ENCODE measurements around the gene IL17RE. TPM values are rescaled to one million over a fixed set of nuclear protein-coding genes. Genes with fewer than 3 reads are reported as not detected.

IL17RE gene, protein sequence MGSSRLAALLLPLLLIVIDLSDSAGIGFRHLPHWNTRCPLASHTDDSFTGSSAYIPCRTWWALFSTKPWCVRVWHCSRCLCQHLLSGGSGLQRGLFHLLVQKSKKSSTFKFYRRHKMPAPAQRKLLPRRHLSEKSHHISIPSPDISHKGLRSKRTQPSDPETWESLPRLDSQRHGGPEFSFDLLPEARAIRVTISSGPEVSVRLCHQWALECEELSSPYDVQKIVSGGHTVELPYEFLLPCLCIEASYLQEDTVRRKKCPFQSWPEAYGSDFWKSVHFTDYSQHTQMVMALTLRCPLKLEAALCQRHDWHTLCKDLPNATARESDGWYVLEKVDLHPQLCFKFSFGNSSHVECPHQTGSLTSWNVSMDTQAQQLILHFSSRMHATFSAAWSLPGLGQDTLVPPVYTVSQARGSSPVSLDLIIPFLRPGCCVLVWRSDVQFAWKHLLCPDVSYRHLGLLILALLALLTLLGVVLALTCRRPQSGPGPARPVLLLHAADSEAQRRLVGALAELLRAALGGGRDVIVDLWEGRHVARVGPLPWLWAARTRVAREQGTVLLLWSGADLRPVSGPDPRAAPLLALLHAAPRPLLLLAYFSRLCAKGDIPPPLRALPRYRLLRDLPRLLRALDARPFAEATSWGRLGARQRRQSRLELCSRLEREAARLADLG
- 16.6 and 19.3 TPM in 2 replicates for total RNA-seq

DNA sequence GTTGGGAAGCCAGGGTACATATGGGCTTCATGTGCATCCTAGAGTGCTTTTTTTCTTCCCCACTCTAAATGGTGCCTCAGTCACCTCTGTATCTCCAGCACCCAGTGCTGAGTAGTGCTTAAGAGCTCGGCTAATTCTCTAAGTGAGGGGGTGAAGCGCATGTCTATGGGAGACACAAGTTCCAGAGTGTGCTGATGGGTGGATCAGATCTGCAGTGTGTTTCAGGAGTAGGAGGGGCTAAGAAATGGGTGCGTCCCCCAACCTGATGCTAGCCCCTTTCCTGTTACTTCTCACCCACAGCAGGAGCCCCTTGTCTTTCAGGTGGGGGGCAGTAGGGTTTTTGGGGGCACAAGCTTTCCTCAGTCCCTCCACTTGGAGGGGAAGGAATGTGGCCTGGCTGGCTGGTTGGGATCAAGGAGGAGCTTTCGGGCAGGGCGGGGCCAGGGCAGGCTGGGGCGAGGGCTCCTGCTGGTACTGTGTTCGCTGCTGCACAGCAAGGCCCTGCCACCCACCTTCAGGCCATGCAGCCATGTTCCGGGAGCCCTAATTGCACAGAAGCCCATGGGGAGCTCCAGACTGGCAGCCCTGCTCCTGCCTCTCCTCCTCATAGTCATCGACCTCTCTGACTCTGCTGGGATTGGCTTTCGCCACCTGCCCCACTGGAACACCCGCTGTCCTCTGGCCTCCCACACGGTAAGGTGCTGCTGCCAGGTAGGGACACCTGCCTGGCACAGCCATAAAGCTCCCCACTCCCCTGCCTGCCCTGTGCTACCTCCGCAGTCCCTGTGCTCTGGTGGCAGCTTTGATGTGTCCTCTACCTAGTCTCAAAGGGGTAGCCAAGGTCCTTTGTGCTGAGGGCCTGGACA is at the start of gene IL17RE:
Gene IL17RE, plus strand, starts transcription at position 477 of the 866 bp plus-strand sequence. Its CDS starts 85 bp downstream, at position 562.

DNA sequence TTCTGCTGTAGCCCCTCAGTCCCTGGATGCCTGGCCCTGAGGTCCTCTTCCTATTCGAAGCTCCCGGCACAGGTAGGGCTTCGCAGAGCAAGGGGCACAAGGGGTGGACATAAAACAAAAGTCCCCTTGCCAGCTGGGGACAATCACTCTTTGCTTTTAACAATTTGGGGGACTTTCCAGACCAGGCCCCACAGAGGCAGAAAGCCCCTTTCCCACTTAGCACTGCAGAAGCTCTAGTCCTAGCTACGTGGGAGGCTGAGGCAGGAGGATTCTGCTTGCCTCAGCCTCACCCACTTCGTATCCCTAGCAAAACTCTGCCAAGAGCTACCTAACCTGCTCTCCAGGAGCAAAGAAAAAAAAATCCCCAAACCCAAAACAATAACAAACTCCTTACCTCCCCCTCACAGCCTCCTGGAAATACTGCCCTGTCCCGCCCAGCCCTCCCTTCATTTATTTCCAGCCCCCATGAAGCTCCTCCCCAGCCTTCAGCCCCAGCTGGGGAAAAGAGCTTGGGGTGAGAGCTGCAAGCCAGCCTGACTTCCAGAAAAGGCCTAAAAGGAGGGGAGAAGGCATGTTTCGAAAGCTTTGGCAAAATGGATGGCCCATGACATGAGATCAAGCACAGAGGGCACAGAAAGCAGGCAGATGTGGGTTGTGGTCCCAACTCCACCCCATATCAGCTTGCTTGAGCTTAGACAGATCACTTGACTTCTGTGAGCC is 22.7 kb upstream of the IL17RE start, which contains the start of gene CIDEC:
Gene CIDEC, minus strand, starts transcription at position 424 of the 720 bp plus-strand sequence. CDS start 1,767 bp downstream, outside the sequence.

DNA sequence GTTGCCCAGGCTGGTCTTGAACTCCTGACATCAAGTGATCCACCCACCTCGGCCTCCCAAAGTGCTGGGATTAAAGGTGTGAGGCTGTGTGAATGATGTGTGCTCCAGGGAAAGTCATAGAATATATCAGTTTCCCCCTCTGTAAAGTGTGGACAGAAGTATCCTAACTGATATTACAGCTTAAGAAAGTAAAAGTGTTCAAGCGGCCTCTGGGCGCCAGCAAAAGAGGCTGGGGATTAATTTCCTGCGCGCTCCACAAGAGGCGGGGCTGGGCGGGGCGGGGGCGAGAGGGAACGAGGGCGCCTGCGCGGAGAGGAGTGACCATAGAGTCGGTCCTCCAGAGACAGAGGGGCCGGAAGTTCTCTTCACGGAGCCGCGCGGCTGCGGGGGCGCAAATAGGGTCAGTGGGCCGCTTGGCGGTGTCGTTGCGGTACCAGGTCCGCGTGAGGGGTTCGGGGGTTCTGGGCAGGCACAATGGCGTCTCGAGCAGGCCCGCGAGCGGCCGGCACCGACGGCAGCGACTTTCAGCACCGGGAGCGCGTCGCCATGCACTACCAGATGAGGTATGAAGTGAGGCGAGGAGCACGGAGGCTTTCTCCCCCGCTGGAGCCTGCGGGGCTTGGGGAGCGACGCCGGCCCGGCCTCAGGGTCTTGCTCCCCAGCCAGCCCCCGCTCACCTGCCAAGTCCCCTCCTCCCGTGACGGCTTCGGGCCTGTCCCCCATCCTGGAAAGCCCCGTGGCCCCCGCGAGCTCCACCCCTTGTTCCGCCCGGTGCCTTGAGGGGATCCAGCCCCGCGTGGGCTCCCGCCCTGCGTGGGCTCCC is 12.2 kb upstream of the IL17RE start, which contains the start of gene JAGN1:
Gene JAGN1, plus strand, starts transcription at position 362 of the 823 bp plus-strand sequence. Its CDS starts 113 bp downstream, at position 475.

DNA sequence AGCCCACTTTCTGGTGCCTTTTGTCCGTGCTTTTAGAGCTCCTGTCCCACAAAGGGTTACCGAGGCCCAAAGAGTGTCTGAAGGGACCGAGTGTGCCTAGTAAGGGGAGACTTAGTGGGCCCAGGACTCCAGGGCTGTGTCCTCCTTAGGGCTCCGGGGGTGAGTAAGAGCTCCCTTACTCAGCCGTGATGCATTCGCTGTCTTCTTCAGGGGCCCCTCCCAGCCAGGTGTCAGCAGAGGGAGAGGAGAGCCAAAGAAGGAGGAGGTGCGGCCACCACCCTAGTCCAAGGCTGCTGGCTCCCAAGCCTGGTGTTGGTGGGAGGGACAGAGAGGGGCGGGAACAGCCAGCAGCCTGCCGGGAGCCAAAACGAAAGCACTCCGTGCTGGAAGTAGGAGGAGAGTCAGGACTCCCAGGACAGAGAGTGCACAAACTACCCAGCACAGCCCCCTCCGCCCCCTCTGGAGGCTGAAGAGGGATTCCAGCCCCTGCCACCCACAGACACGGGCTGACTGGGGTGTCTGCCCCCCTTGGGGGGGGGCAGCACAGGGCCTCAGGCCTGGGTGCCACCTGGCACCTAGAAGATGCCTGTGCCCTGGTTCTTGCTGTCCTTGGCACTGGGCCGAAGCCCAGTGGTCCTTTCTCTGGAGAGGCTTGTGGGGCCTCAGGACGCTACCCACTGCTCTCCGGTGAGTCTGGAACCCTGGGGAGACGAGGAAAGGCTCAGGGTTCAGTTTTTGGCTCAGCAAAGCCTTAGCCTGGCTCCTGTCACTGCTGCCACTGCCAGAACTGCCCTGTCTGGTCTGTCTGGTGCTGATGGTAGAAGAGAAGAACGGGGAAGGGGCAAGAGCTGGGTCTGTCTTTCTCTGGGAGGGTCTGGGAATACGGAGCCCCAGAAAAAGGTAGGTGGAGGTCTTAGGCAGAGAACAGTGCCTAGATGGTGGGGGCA is 14.4 kb downstream of the IL17RE start, which contains the start of gene IL17RC:
Gene IL17RC, plus strand, starts transcription at position 365 of the 947 bp plus-strand sequence. Its CDS starts 218 bp downstream, at position 583.

DNA sequence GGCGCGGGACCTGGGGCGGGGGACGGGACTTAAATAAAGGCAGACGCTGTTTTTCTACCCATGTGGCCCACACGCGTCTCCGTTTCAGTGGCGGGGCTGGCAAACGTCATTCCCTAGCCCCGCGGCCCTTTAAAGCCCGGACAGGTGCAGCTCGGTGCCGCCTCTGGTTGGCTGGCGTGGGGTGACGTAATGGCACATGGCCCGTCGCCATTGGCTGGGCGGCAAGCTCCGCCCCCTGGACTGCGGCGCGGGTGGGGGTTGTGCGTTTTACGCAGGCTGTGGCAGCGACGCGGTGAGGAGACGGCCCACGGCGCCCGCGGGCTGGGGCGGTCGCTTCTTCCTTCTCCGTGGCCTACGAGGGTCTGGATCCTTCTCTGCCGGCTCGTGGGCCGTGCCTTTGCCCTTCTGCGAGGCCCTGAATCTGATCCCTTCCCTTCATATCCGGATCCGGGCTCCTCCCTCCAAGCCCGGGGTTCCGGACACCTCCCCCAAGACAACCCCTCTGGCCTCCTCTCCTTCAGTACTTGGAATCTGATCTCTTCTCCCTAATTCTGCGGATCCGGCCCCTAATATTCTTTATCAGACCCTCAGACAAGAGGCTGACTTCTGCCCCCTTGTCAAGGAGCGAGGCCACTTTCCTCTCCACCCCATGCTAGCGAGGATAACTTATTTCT is 31.1 kb downstream of the IL17RE start, which contains the start of gene CRELD1:
Gene CRELD1, plus strand, starts transcription at position 274 of the 674 bp plus-strand sequence. CDS start 605 bp downstream, outside the sequence.

DNA sequence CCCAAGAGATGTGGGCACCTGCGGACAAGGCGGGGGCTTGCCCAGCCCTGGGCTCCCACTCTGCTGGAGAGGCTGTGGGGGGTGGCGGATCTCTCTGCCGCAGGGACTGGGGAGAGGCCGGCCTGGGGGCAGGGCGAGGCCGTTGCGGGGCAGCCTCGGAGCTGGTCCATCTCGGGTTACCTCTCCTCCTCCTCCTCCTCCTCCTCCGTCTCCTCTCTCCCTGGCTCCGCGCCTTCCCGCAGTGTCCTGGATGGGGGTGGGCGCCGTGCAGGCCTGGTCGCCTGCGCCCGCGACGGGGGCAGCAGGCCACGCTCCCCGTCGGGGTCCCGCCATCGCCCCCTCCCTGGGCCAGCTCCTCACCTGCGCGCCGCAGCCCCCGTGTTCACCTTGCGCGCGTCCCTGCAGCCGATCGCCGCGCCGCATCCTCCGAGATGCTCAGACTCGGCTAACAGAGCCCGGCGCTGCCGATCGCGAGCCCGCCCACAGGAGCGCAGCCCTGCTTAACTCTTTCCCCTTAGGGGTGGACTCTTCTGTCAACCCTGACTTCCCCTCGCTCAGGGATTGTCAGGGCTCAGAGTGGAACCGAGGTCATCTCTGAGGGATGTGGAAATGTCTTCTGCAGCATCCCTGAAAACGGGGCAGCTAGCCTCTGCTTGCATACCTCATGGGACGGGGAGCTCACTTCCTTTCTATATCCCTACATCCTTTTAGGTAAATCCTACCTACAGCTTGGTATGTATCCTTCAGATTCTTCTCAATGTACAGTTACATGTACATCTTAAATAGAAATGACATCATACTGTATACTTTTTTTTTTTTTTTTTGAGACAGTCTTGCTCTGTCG is 49.5 kb downstream of the IL17RE start, which contains the start of gene PRRT3:
Gene PRRT3, minus strand, starts transcription at position 447 of the 844 bp plus-strand sequence. CDS start 2,293 bp downstream, outside the sequence.

Other genes starting within 250 kb of the IL17RE start
- gene CPNE9, start 199.0 kb upstream of the IL17RE start, total RNA-seq: not detected in 2 replicates
- 8.1 and 13.1 TPM in 2 replicates for gene BRPF1, start 171.1 kb upstream of the IL17RE start, total RNA-seq
- gene OGG1, start 152.9 kb upstream of the IL17RE start, total RNA-seq: 16.2 and 17.4 TPM in 2 replicates
- 9.5 and 11.7 TPM in 2 replicates for gene CAMK1, start 132.9 kb upstream of the IL17RE start, total RNA-seq
- gene TADA3, start 110.4 kb upstream of the IL17RE start, total RNA-seq: 55.0 and 65.0 TPM in 2 replicates
- gene ARPC4, start 109.8 kb upstream of the IL17RE start, total RNA-seq: 164 and 206 TPM in 2 replicates
- gene TTLL3, start 92.6 kb upstream of the IL17RE start, total RNA-seq: 4.4 and 6.6 TPM in 2 replicates
- gene RPUSD3, start 58.8 kb upstream of the IL17RE start, total RNA-seq: 56.1 and 64.1 TPM in 2 replicates
- not detected in 2 replicates for gene CIDEC, start 22.6 kb upstream of the IL17RE start, total RNA-seq
- gene JAGN1, start 12.2 kb upstream of the IL17RE start, total RNA-seq: 33.5 and 51.9 TPM in 2 replicates
- 42.2 and 42.7 TPM in 2 replicates for gene IL17RC, start 14.2 kb downstream of the IL17RE start, total RNA-seq
- gene CRELD1, start 31.0 kb downstream of the IL17RE start, total RNA-seq: 17.4 and 25.5 TPM in 2 replicates
- 2.0 TPM in 2 replicates for gene PRRT3, start 49.6 kb downstream of the IL17RE start, total RNA-seq
- 35.2 and 37.8 TPM in 2 replicates for gene EMC3, start 84.0 kb downstream of the IL17RE start, total RNA-seq
- 20.7 and 32.1 TPM in 2 replicates for gene FANCD2, start 123.6 kb downstream of the IL17RE start, total RNA-seq
- 2.3 TPM in 1 of 2 replicates, not detected in the other for gene FANCD2OS, start 205.4 kb downstream of the IL17RE start, total RNA-seq
- 101 and 142 TPM in 2 replicates for gene BRK1, start 212.8 kb downstream of the IL17RE start, total RNA-seq
- gene VHL, start 238.9 kb downstream of the IL17RE start, total RNA-seq: 28.6 and 36.1 TPM in 2 replicates

Data from airway epithelial cell (primary cell).